Measurements from ENCODE around the gene TMC1.
"Not testable (repeated sequence)": the region's sequence is repeated elsewhere in the genome, so short reads cannot be mapped to it uniquely, and the experiment has no call there.

Gene TMC1

DNA sequence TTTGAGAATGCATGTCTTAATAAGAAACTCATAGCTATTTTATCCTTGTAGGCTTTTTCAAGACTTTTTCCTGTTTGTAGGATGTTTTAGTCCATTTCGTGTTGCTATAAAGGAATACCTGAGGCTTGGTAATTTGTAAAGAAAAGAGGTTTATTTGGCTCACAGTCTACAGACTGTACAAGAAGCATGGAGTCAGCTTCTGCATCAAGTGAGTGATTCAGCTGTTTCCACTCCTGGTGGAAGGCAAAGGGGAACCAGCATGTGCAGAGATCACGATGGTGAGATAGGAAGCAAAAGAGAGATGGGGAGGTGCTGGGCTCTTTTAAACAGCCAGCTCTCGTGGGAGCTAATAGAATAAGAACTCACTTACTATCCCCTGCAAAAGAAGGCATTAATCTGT, 254.2 kb downstream of the TMC1 start:
- no peaks in the 10 kb centered on the region for H3K36me3 Mint-ChIP-seq (ENCODE audit: low read depth)
- DNase-seq (ENCODE audit: low spot score): no peak
- H3K4me3 Mint-ChIP-seq: no peak overlapping the region
- H3K9me3 Mint-ChIP-seq: no peaks in the 10 kb centered on the region
- no peaks in the 10 kb centered on the region for H3K27me3 Mint-ChIP-seq (ENCODE audit: low read depth)
- no peak overlapping the region for H3K27ac Mint-ChIP-seq
- H3K4me1 Mint-ChIP-seq (ENCODE audit: low read depth): no peaks in the 10 kb centered on the region

DNA sequence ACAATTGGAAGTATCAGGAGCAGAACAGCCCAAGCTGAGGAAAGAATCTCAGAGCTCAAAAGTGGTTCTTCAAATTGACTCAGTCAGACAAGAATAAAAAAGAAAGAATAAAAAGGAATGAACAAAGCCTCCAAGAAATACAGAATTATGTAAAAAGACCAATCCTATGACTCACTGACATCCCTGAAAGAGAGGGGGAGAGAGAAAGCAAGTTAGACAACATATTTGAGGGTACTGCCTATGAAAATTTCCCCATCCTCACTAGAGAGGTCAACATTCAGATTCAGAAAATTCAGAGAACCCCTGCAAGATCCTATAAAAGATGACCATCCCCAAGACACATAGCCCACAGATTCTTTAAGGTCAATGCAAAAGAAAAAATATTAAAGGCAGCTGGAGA, 258.2 kb downstream of the TMC1 start:
- H3K36me3 Mint-ChIP-seq (ENCODE audit: low read depth): no peaks in the 10 kb centered on the region
- no peak overlapping the region for H3K27ac Mint-ChIP-seq
- no peak for DNase-seq (ENCODE audit: low spot score)
- no peak overlapping the region for H3K4me3 Mint-ChIP-seq
- no peaks in the 10 kb centered on the region for H3K27me3 Mint-ChIP-seq (ENCODE audit: low read depth)
- H3K9me3 Mint-ChIP-seq: no peaks in the 10 kb centered on the region
- H3K4me1 Mint-ChIP-seq (ENCODE audit: low read depth): no peaks in the 10 kb centered on the region

DNA sequence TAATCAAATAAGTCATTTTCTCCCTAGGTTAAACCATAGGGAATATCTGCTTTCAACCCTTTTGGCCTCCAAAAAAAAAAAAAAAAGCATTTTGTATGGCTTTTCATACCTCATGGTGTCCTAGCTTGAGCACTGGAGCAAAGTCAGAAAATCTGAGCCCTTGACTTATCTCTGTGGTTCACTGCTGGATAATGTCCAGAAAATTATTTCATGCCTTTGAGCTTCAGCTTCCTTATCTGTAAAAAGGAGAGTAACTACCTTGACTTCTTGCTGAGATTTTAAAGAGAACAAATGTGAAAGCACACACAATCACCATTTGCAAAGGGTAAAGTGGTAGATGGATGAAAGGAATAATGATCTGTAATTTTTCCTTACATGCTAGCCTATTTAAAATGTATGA, 265.5 kb downstream of the TMC1 start:
- Mint-ChIP-seq H3K36me3 (ENCODE audit: low read depth) (no peaks in the 10 kb centered on the region), H3K9me3 (no peaks in the 10 kb centered on the region), H3K4me3 (no peak overlapping the region), H3K4me1 (ENCODE audit: low read depth) (no peaks in the 10 kb centered on the region), H3K27me3 (ENCODE audit: low read depth) (no peaks in the 10 kb centered on the region), H3K27ac (no peak overlapping the region)
- no peak for DNase-seq (ENCODE audit: low spot score)

DNA sequence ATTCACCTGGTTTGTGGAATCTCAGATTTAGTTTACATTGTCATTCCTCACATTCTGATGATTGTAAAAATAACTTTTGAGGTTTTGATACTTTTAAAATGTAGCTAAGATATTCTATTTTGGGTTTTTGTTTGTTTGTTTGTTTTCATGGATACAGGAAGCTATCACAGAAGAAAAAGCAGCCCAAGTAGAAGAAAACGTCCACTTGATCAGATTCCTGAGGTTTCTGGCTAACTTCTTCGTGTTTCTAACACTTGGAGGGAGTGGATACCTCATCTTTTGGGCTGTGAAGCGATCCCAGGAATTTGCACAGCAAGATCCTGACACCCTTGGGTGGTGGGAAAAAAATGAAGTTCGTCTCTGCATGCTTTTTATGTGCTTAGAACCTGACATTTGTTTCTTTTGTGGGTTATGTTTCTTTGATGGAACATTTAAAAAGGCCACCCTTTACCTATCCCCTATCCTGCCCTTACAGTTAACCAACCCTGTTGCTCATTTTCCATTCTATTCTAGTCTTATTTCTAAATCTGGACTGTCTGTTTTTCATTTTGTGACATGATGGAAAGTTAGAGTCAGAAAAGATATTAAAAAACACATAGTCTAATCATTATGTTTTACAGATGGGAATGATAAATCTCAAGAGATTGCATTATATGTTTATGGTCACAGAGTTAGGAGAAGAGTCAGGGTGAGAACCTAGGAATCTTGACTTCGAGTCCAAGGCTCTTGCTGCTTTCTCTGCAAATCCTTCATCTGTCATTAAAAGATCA, 267.7 kb downstream of the TMC1 start:
- Mint-ChIP-seq H3K4me1 (ENCODE audit: low read depth) (no peaks in the 10 kb centered on the region), H3K36me3 (ENCODE audit: low read depth) (no peaks in the 10 kb centered on the region), H3K4me3 (no peak overlapping the region), H3K27ac (no peak overlapping the region), H3K27me3 (ENCODE audit: low read depth) (no peaks in the 10 kb centered on the region), H3K9me3 (no peaks in the 10 kb centered on the region)
- DNase-seq (ENCODE audit: low spot score): no peak

DNA sequence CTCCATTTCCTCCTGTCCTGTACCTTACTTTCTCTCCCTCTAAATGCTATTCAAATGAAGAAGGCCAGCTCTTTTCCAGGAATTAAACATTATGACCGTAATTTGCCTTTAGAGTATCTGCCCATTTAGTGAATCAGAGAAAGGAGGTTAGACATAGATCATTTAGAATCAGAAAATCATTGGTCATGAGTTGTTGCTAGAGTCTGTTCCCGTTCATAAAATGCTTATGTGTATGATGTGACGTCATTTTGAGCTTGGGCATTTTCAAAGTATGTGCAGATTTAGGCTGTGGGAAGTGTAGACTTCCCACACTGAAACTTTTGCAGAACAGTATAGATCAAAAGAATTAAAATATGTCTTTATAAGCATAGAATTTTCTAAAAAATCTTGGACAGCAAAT, 268.5 kb downstream of the TMC1 start:
- DNase-seq (ENCODE audit: low spot score): no peak
- no peaks in the 10 kb centered on the region for H3K27me3 Mint-ChIP-seq (ENCODE audit: low read depth)
- H3K4me3 Mint-ChIP-seq: no peak overlapping the region
- H3K4me1 Mint-ChIP-seq (ENCODE audit: low read depth): no peaks in the 10 kb centered on the region
- no peaks in the 10 kb centered on the region for H3K36me3 Mint-ChIP-seq (ENCODE audit: low read depth)
- H3K9me3 Mint-ChIP-seq: peaks cover 3% of the 10 kb centered on the region
- no peak overlapping the region for H3K27ac Mint-ChIP-seq

DNA sequence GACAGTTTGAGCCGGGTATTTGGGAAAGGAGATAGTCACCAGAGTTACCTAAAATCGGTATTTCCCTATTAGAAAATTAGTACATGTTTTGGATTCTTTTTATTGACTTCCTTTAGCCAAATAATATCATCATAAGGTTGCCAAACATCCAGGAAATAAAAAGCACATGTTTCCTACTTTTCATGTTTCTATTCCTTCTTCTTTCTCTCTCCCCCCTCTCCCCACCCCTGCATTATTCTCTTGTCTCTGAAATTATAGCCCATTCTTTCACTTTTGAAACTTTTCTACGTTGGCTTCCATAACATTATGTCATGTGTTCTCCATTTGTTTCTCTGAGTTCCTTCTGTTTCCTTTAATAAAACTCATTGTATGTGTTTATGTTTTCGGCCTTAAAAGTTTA, 269.6 kb downstream of the TMC1 start:
- no peaks in the 10 kb centered on the region for H3K36me3 Mint-ChIP-seq (ENCODE audit: low read depth)
- no peaks in the 10 kb centered on the region for H3K4me1 Mint-ChIP-seq (ENCODE audit: low read depth)
- H3K9me3 Mint-ChIP-seq: peaks cover 11% of the 10 kb centered on the region
- H3K27ac Mint-ChIP-seq: no peak overlapping the region
- H3K27me3 Mint-ChIP-seq (ENCODE audit: low read depth): no peaks in the 10 kb centered on the region
- no peak overlapping the region for H3K4me3 Mint-ChIP-seq
- no peak for DNase-seq (ENCODE audit: low spot score)

DNA sequence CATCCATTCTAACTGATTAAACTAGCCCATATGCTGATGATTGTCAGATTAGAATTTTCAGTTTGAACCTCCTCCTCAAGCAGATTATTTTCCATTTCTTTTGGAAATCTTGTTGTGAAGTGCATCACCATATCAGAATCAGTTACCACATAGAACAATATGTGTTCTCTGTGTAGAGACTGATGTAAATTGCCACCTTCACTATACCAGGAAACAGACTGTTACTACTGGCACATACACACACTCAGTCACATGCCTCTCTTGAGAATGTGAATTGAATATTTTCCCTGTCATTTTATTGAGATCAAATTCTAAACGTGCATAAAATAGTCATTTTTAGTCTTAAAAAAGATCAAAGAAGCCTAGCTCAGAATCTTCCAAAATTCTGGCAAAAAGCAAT, 270.0 kb downstream of the TMC1 start:
- no peak for DNase-seq (ENCODE audit: low spot score)
- H3K27ac Mint-ChIP-seq: no peak overlapping the region
- peaks cover 11% of the 10 kb centered on the region for H3K9me3 Mint-ChIP-seq
- no peak overlapping the region for H3K4me3 Mint-ChIP-seq
- H3K36me3 Mint-ChIP-seq (ENCODE audit: low read depth): no peaks in the 10 kb centered on the region
- no peaks in the 10 kb centered on the region for H3K4me1 Mint-ChIP-seq (ENCODE audit: low read depth)
- no peaks in the 10 kb centered on the region for H3K27me3 Mint-ChIP-seq (ENCODE audit: low read depth)

DNA sequence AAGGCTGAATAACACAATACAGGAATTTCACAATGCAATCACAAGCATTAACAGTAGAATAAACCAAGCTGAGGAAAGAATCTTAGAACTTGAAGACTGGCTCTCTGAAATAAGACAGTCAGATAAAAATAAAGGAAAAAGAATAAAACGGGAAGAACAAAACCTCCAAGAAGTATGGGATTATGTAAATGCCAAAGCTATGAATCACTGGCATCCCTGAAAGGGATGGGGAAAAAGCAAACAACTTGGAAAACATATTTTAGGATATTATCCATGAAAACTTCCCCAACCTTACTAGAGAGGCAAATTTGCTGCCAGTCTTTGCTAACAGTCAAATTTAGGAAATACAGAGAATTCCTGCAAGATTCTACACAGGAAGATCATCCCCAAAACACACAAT, 273.5 kb downstream of the TMC1 start:
- DNase-seq (ENCODE audit: low spot score): no peak
- Mint-ChIP-seq H3K9me3 (peaks cover 11% of the 10 kb centered on the region), H3K27ac (no peak overlapping the region), H3K4me1 (ENCODE audit: low read depth) (no peaks in the 10 kb centered on the region), H3K4me3 (no peak overlapping the region), H3K36me3 (ENCODE audit: low read depth) (no peaks in the 10 kb centered on the region), H3K27me3 (ENCODE audit: low read depth) (no peaks in the 10 kb centered on the region)

DNA sequence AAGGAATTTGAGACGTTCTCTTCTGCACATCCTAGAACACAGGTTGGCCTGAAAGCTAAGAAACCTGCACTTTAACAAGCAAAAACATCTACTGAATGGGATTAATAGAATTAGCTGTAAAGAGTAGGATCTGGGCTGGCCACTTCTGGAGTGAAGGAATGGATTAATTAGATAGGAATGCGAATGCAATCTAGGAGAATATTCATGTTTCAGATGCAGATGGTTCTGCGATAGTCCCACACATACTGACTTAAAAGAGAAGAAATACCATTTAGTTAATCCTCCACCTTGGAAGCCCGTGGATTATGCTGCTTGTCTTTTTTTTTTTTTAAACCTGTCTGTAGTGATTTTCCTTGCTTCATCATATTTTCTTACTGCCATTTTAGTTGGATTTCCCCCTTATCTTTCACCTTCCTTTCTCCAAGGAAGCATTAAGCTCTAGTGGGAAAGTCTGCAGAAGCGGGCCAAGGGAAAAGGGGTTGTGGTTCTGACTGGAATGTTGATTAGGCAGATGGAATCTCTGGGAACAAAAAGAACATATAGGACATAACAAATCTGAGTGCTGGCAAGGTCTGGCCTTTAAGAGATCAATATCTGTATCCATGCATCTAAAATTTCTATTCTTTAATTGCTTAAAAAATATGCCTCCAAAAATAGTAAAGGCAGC, 279.1 kb downstream of the TMC1 start:
- Mint-ChIP-seq H3K4me1 (ENCODE audit: low read depth) (no peaks in the 10 kb centered on the region), H3K27me3 (ENCODE audit: low read depth) (no peaks in the 10 kb centered on the region), H3K9me3 (peaks cover 4% of the 10 kb centered on the region)

DNA sequence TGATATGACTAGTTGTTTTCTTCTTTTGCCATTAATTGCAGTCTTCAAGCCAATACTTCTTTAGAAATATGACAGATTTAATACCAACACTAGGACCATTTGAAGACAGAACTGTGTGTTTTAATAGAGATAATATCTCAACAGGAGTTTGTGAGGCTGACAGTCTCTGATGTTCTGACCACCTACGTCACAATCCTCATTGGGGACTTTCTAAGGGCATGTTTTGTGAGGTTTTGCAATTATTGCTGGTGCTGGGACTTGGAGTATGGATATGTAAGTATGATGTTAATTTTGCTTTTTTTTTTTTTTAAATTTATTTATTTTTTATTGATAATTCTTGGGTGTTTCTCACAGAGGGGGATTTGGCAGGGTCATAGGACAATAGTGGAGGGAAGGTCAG, 283.8 kb downstream of the TMC1 start:
- H3K27ac Mint-ChIP-seq: no peak overlapping the region
- no peaks in the 10 kb centered on the region for H3K27me3 Mint-ChIP-seq (ENCODE audit: low read depth)
- H3K4me3 Mint-ChIP-seq: no peak overlapping the region
- H3K36me3 Mint-ChIP-seq (ENCODE audit: low read depth): no peaks in the 10 kb centered on the region
- no peak for DNase-seq (ENCODE audit: low spot score)
- no peaks in the 10 kb centered on the region for H3K4me1 Mint-ChIP-seq (ENCODE audit: low read depth)
- H3K9me3 Mint-ChIP-seq: no peaks in the 10 kb centered on the region

More for the DNA sequence above, 279.1 kb downstream of the TMC1 start:
- H3K36me3 Mint-ChIP-seq (ENCODE audit: low read depth): no peaks in the 10 kb centered on the region
- H3K27ac Mint-ChIP-seq: no peak overlapping the region
- no peak overlapping the region for H3K4me3 Mint-ChIP-seq
- no peak for DNase-seq (ENCODE audit: low spot score)

DNA sequence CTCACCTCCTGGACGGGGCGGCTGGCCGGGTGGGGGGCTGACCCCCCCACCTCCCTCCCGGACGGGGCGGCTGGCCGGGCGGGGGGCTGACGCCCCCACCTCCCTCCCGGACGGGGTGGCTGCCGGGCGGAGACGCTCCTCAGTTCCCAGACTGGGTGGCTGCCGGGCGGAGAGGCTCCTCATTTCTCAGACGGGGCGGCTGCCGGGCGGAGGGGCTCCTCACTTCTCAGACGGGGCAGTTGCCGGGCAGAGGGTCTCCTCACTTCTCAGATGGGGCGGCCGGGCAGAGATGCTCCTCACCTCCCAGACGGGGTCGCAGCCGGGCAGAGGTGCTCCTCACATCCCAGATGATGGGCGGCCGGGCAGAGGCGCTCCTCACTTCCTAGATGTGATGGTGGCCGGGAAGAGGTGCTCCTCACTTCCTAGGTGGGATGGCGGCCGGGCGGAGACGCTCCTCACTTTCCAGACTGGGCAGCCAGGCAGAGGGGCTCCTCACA, 285.0 kb downstream of the TMC1 start:
- not testable (repeated sequence) for H3K27me3 Mint-ChIP-seq (ENCODE audit: low read depth); H3K27ac Mint-ChIP-seq; H3K4me1 Mint-ChIP-seq (ENCODE audit: low read depth); DNase-seq (ENCODE audit: low spot score); H3K9me3 Mint-ChIP-seq; H3K36me3 Mint-ChIP-seq (ENCODE audit: low read depth); H3K4me3 Mint-ChIP-seq

DNA sequence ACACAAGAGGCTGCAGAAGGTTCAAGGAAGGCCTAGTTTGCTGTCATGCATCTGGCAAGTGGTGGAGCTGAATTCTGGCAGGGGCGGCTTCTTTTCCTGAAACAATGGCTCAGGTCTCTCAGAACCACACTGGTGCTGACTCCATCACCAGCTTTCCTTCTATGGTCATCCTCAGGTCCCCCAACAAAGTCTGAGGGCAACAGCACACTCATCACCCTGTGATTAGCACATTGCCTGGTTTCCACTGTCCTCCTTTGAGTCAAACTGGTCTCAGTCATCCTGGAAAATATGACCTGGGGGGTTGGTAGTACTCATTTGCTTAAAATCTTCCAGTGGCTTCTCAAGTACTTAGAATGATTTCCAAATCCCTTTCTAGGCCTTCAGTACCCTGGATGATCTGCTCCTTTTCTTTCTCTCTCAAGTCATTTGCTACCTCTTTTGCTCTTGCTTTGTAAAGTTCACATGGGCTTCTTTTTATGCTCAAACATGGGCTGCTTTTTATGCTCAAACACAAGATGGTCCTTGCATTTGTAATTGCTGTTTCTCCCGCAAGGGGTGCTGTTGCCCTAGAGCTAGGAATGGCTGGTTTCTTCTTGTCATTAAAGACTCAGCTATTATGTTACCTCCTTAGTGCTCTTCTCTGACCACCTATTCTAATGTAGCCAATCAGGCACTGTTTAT, 286.5 kb downstream of the TMC1 start:
- DNase-seq (ENCODE audit: low spot score): no peak
- no peaks in the 10 kb centered on the region for H3K9me3 Mint-ChIP-seq
- no peaks in the 10 kb centered on the region for H3K36me3 Mint-ChIP-seq (ENCODE audit: low read depth)
- no peak overlapping the region for H3K4me3 Mint-ChIP-seq
- no peaks in the 10 kb centered on the region for H3K27me3 Mint-ChIP-seq (ENCODE audit: low read depth)
- no peak overlapping the region for H3K27ac Mint-ChIP-seq
- no peaks in the 10 kb centered on the region for H3K4me1 Mint-ChIP-seq (ENCODE audit: low read depth)

DNA sequence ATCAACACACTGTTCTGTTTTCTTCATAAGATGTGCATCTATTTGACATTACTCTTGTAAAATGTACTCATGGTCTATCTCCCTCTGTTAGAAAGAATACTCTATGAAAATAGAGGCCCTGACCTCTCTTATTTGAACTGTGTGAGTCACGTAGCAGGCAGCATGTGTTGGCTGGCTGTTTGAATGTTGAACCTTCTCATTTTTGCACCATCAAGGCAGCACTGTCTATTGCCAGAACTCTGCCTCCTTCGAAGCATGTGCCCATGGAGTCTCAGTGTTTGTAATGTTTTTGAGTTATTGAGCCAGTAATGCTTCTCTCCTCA, 287.0 kb downstream of the TMC1 start:
- Mint-ChIP-seq H3K36me3 (ENCODE audit: low read depth) (no peaks in the 10 kb centered on the region), H3K27ac (no peak overlapping the region), H3K27me3 (ENCODE audit: low read depth) (no peaks in the 10 kb centered on the region), H3K9me3 (no peaks in the 10 kb centered on the region), H3K4me1 (ENCODE audit: low read depth) (no peaks in the 10 kb centered on the region), H3K4me3 (no peak overlapping the region)
- DNase-seq (ENCODE audit: low spot score): no peak

DNA sequence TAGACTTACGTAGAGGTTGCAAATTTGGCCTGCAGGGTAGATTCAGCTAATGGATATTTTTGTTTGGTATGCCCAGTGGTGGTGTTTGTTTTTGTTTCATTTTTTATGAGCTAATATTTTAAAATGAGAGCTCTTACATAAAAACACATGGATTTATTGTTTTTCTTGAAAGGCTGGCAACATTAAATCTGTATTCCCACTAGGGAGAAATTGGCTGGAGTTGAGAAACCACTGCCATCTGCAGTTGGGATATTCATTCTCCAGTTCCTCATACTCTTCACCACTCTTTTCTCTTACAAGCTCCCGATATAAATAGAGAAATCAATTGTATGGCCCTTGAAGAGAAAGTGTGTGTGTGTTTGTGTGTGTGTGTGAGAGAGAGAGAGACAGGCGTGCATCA, 288.2 kb downstream of the TMC1 start:
- Mint-ChIP-seq H3K9me3 (no peaks in the 10 kb centered on the region), H3K27ac (no peak overlapping the region), H3K4me1 (ENCODE audit: low read depth) (no peaks in the 10 kb centered on the region), H3K4me3 (no peak overlapping the region), H3K27me3 (ENCODE audit: low read depth) (no peaks in the 10 kb centered on the region), H3K36me3 (ENCODE audit: low read depth) (no peaks in the 10 kb centered on the region)
- DNase-seq (ENCODE audit: low spot score): no peak
